T47D (cell line): ENCODE measurements around the gene CLCN5.
A peak's percentile ranks its signal among the peaks of the same experiment; 100 is the strongest.

Experiments
- DNase-seq, 2 experiments: peaks; one replicate each; pipeline versions ENCODE4 v3.0.0 to v3.0.0-alpha.2; 2011 to 2012; ENCODE audit warnings: low read depth in 1 of 2, low spot score in 1 of 2
- JUND ChIP-seq: IDR thresholded peaks from 2 replicates; pipeline ENCODE4 v1.6.1; 2012; ENCODE audit warnings: low read depth
- in situ Hi-C: cut with HindIII; loops from 2 replicates; pipeline ENCODE4 v1.10.0; 2016; ENCODE audit warnings: low sequenced_read_pairs, low pct_unique_long_range_greater_than_20kb

CLCN5 gene

DNA sequence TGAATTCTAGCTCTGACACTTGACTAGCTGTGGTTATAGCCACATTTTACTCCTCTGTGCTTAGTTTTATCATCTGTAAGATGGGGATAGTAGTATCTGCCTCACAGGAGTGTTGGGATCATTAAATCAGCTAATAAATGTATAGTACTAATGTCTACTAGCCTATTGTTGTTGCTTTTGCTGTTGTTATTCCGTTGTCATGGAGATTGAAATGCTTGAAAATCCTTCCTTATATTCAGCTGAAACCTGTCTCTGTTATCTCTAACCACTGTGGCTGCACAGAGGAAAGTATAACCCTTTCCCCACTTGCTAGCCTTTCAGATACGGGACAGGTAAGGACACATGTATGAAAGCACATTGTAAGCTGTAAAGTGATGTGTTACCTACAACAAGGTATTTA, 33.9 kb downstream of the CLCN5 start:
- in situ Hi-C loops, result no loop called here
- DNase-seq, result no peak
- TF ChIP-seq JUND, result no peak

DNA sequence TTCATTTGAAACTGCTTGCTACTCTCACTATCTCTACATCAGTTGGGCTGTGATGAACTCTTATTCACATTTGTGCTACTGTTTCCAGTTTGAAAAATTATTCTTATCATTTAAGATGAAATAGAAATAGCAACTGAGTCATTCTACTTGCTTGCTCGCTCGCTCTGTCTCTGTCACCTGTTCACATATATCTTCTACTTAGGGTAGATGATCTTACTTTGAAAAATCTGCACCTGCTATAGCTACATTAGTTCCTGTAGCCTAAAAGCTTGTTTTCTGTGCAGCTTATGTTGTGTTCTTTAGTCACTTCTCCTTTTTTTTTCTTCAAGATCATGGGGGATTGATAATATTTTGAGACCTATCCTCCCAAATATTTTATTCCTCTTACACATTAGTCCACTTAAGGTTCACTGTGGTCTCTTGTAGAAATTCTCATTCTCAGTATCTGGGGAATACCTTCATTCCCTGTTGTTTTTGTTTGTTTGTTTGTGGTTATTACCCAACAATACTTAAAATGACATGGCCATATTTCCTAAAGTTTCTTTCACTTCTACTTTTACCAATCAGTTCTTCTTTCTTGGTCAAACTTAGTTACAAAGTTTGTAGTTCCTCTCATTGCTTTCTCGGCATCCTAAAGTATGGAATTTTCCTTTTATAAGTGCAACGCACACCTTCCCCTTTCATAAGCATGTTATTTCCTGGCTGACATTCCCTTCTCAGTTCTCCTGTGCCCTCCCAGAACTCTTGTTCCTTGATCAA, 36.5 kb downstream of the CLCN5 start:
- no peak for TF ChIP-seq JUND
- in situ Hi-C loops, result no loop called here
- DNase-seq, result no peak

DNA sequence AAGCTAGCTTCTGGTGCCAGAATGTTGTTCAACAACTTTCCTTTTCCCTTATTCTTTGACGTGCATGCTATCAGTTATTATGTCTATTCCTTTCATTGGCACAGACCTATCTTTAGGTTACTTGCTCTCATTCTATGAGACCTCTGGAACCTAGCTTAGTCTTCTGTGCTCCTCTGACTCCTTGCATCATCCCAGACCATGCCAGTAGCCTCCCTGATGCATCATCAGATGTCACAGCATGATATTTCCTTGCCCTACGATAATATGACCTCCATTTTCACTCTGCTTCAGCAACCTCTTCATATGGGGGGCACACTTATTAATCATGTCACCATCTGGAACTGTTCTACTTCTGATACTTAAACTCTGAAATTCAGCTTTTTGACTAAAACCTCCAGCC, 37.2 kb downstream of the CLCN5 start:
- in situ Hi-C loops, result no loop called here
- DNase-seq, result no peak
- TF ChIP-seq JUND, result no peak

DNA sequence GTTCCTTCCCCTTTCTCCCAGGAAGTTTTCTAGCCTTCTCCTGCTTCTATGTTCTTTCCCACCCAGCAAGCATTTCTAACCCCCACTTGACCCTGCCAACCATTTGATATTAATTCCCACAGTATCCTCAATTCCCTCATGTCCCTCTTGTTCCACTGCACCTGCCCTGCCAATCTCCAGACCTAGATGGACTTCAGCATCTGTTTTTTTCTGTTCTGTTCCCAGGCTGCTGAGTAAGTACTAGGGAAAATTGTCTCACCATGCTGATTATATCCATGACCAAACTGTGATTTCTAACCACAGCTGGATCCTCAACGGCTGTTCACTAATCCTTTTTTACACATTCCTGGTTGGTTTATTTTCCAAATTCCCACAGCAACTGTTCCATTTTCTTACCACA, 37.7 kb downstream of the CLCN5 start:
- in situ Hi-C loops, result no loop called here
- DNase-seq, result no peak
- no peak for TF ChIP-seq JUND

DNA sequence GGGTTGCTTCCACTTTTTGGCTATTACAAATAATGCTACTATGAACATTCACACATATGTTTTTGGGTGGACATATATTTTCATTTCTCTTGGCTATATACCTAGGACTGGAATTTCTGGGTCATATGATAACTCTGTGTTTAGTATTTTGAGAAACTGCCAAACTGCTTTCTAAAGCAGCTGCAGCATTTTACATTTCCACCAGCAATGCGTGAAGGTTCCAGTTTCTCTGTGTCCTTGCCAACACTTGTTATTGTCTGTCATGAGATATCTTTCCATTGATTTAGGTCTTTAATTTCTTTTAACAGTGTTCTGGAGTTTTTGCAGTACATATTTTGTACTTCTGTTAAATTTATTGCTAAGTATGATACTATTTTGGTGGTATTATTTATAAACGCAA, 48.3 kb downstream of the CLCN5 start:
- in situ Hi-C loops, result no loop called here
- no peak for DNase-seq
- TF ChIP-seq JUND, result no peak

DNA sequence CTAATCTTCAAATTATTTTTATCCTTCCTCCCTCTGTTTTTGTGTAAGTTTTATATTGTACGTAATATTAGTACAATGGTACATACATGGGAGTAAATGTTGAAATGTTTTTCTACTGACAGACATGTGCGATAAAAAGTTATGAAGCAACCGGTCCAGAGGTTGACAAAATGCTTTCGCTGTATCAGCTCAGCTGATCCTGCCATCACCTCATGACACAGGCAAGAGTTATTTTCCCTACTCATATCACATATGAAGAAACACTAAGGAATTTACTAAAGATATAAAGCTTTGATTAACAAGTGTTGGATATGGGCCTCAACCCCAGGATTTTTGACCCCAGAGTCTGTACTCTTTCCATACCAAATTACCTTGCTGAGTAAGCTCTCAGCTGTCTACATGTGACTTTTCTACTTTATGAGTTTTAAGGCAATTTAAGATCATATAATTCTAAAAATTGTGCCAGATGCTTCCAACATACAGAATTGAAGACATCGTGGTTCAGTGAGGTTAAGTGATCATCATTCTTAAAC, 50.0 kb downstream of the CLCN5 start:
- no peak for TF ChIP-seq JUND
- in situ Hi-C loops, result no loop called here
- DNase-seq, result no peak

DNA sequence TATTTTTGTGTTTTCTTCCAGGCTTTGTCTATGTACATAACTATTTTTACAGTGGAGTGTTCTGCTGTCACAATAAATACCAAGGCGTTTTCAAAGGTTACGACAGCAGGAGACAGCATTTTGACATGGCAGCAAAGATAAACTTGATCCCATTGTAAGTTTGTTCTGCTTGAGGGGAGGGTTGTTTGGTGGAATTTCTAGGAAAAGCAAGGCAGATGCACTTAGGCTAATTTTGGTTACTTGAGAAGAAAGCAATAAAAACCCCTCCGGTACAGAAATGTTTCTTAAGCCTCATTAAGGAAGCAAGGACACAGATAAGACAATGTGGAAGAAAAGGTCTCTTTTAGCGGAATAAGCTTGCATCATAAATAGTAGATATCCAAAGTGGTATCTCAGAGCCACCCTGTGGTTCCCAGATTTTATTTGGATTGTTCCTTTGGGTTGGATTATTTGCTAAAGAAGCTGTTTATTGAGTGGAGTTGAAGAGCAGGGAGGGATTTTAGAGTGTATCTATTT, 54.3 kb downstream of the CLCN5 start:
- DNase-seq, result no peak
- no peak for TF ChIP-seq JUND
- in situ Hi-C loops, result no loop called here

DNA sequence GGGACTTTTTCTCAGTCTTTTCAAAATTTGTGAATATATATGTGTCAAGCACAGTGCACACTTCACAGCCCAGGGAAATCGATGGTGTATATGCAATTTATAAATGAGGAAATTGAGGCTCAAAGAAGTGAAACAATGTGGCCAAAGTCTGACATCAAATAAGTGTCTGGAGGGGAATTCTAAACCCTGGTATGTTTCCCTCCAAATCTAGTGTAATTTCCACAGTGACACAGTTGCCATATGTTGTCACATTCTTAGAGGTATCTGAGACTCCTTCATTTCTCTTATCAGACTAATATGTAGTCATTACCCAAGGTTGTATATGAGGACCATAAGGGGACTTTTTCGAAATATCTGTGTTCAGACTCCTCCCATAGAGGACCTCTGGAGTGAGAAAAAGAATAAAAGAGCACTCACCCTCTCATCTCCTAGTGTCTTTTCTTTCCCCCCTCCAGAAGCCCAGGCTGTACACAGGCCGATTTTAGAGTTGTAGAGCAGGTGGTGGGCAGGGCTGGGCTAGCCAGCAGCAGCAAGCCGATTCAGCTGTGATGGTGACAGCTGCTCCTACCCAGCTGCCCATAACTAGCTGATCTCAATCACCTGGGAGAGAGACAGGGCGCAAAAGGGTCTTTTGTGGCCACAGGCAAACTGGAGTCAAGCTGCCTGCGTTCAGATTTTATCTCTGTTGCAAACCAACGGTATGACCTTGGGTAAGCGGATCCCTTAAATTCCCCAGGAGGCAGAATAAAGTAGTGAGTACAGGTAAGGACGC, 55.1 kb downstream of the CLCN5 start:
- peak in 1 of 2 experiments; percentile 12 for DNase-seq
- in situ Hi-C loops, result no loop called here
- TF ChIP-seq JUND, result no peak

DNA sequence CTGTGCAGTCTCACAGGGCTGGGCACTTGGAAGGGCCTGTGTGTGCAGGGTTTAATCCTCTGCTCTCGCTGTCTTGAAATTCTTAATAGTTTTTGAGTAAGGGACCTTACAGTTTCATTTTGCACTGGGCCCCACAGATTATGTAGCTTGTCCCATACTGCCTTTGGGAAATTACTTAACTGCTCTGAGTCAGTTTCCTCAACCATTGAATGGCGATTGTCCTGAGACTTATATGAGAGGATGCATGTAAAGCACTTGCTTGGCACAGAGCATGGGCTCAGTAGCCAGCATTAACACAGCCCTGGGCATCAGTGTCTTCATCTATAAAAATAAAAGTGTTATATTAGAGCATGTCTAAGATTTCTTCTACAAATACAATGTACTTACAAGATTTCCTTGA, 55.8 kb downstream of the CLCN5 start:
- in situ Hi-C loops, result no loop called here
- TF ChIP-seq JUND, result no peak
- no peak for DNase-seq

DNA sequence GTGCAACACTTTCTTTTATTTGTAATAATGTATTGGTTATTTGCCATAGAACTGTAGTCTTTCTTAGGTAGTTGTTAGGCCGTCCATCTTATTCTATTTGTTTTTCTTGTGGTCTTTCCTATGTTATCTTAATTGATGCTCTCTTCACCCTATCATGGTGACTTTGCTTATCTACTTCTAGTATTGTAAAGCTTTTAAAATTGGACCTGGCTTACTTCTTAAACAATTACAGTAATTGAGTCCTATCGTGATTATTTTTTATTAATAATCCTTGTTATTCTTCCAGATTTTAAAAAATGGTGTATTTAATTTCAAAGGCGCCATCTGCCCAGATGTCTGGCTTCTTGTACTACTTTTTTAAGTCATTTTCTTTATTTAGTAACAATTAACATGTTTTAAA, 63.7 kb downstream of the CLCN5 start:
- TF ChIP-seq JUND, result no peak
- in situ Hi-C loops, result no loop called here
- DNase-seq, result no peak

DNA sequence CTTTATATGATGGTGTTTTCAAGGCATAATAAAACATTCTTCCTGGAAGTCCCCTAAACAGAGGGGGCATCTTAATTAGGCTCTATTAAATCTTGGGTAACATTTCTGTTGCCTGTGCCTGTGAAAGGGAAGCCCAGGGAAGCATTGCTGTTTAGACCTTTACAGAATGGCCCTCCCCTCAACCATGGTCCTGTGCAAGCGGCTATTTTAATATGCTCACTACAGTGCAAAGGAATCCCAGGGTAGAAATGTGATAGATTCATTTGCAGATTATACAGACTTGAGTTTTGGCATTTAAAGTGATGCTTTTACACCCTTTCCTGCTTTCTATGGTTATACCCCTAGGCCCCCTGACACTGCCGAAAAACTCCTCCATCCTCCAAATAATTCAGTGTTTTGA, 65.3 kb downstream of the CLCN5 start:
- DNase-seq, result no peak
- in situ Hi-C loops, result no loop called here
- no peak for TF ChIP-seq JUND

DNA sequence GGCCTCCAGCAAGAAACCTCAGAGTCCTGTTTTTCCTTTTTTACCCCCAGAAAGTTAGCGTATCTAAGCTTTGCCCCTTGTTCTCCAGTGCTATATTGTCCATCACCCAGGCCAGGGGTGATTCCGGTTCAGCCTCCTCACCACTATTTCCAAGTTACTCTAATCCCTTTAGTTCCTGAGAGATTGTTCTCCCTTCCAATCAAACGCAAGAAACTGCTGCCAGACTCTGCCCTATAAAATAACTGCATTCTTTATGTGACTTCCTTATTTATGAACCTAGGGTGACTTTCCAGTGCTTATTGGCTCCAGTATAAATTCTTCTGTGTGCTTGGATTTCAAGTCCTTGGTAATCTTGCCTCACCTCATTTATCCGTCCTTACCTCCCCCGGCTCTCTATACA, 65.7 kb downstream of the CLCN5 start:
- TF ChIP-seq JUND, result no peak
- in situ Hi-C loops, result no loop called here
- peak in 1 of 2 experiments; percentile 56 for DNase-seq

DNA sequence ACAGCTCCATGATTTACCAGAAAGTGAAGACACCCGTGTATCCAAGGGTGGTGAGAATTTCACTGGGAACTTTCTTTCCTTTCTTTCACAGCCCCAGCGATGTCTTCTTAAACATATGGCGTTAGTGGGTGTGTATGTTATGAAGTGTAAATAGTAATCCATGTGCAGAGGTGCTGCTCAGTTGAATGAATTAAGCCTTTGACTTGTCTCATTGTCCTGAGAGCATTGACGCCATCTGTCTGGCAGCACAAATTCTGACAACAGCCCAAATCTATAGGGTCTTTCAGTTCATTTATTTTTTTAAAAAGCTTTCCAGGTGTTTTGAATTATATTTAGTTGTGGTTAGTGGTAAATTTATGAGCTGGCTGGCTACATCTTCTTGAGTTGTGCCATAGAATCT, 69.4 kb downstream of the CLCN5 start:
- no peak for TF ChIP-seq JUND
- in situ Hi-C loops, result no loop called here
- DNase-seq, result no peak
